SH-SY5Y (cell line): ENCODE data around the gene CCDC121.

Experiments used
- GATA2 ChIP-seq: IDR thresholded peaks from 2 replicates; pipeline ENCODE4 v1.6.1; 2011; ENCODE audit warnings: mild to moderate bottlenecking, low read depth, low read length
- GATA3 ChIP-seq: IDR thresholded peaks from 2 replicates; pipeline ENCODE4 v1.6.1; 2011; ENCODE audit warnings: low read depth, mild to moderate bottlenecking, low read length, moderate library complexity

GRCh38 chr2:27638037-27638637 is 9.3 kb upstream of the CCDC121 start:
- TF ChIP-seq GATA2: no peak
- TF ChIP-seq GATA3: no peak
